Measurements from ENCODE around the gene CHID1. TPM values are rescaled to one million over a fixed set of nuclear protein-coding genes. Genes with fewer than 3 reads are reported as not detected.

Gene CHID1
- total RNA-seq, 1 donor from 2014 or later: 74.6 TPM

DNA sequence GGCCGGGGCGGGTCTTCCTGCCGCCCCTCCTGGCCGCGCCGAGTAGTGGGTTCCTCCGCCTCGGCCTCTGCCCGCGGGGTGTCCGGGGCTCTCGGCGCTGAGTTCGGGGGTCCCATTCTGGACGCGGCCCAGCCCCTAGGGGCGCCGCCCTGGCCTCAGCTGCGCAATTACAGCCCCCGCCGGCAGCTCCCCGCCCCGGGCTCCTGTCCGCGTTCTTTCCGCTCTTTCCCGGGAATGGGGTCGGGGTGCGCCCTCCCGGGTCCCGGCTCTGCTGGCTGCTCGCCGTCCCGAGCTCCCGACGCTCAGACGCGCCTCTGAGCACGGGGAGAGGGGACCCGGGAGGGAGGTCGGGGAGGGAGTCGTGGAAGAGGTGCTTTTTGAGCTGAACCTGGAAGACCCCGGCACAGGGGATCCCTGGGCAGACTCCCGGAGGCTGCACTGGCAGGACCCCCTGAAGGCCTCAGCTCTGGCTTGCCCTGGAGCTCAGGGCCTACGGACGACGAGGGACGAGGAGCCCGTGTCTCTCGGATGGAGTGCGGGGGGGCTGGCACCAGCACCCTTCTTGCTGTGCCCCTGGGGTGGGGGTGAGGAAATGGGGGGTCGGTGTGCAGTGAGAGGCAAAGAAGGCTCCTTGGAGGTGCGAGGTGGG is 67.4 kb downstream of the CHID1 start:
- no peak overlapping the region for H2AFZ ChIP-seq (ENCODE audit: low read depth, low read length)
- H3K9ac ChIP-seq (ENCODE audit: low read length): peak overlapping the region; percentile 94
- H3K4me1 Mint-ChIP-seq (ENCODE audit: low read depth, unreplicated experiment): peaks cover 20% of the 10 kb centered on the region
- H3K4me2 ChIP-seq (ENCODE audit: low read length): peak overlapping the region; percentile 88
- DNase-seq (ENCODE audit: low read depth) (no peak), FAIRE-seq (no peak)
- peak overlapping the region; percentile 68 for H3K27ac ChIP-seq (ENCODE audit: low read depth, low read length)
- H3K27me3 Mint-ChIP-seq (ENCODE audit: low read depth, unreplicated experiment): no peaks in the 10 kb centered on the region
- H3K4me3 Mint-ChIP-seq (ENCODE audit: unreplicated experiment): peak overlapping the region; percentile 87
- H3K4me3 ChIP-seq (ENCODE audit: insufficient read depth, low read depth, low read length): peak overlapping the region; percentile 64
- H3K27ac Mint-ChIP-seq (ENCODE audit: unreplicated experiment): peak overlapping the region; percentile 77
- TF ChIP-seq, protein P1, sequence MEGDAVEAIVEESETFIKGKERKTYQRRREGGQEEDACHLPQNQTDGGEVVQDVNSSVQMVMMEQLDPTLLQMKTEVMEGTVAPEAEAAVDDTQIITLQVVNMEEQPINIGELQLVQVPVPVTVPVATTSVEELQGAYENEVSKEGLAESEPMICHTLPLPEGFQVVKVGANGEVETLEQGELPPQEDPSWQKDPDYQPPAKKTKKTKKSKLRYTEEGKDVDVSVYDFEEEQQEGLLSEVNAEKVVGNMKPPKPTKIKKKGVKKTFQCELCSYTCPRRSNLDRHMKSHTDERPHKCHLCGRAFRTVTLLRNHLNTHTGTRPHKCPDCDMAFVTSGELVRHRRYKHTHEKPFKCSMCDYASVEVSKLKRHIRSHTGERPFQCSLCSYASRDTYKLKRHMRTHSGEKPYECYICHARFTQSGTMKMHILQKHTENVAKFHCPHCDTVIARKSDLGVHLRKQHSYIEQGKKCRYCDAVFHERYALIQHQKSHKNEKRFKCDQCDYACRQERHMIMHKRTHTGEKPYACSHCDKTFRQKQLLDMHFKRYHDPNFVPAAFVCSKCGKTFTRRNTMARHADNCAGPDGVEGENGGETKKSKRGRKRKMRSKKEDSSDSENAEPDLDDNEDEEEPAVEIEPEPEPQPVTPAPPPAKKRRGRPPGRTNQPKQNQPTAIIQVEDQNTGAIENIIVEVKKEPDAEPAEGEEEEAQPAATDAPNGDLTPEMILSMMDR (IDR thresholded peaks at IDR 0.05; ENCODE audit: insufficient read depth, low read depth, low read length): no peak
- no peak for TF ChIP-seq EZH2 (IDR thresholded peaks at IDR 0.05; ENCODE audit: insufficient read depth, low read length)
- H4K20me1 ChIP-seq (ENCODE audit: insufficient read depth, low read length): peaks cover 74% of the 10 kb centered on the region
- peaks cover 15% of the 10 kb centered on the region for H3K36me3 ChIP-seq (ENCODE audit: insufficient read depth, low read length)
- peaks cover 6% of the 10 kb centered on the region for H3K36me3 Mint-ChIP-seq (ENCODE audit: low read depth, unreplicated experiment)
- peaks cover 55% of the 10 kb centered on the region for H3K4me1 ChIP-seq (ENCODE audit: insufficient read depth, low read length)
- H3K9me3 Mint-ChIP-seq (ENCODE audit: unreplicated experiment): no peaks in the 10 kb centered on the region
- H3K9me3 ChIP-seq (ENCODE audit: insufficient read depth, low read depth, low read length): no peaks in the 10 kb centered on the region
- peaks cover 66% of the 10 kb centered on the region for H3K79me2 ChIP-seq (ENCODE audit: insufficient read depth, low read length)
- H3K27me3 ChIP-seq (ENCODE audit: insufficient read depth, low read length): no peaks in the 10 kb centered on the region

DNA sequence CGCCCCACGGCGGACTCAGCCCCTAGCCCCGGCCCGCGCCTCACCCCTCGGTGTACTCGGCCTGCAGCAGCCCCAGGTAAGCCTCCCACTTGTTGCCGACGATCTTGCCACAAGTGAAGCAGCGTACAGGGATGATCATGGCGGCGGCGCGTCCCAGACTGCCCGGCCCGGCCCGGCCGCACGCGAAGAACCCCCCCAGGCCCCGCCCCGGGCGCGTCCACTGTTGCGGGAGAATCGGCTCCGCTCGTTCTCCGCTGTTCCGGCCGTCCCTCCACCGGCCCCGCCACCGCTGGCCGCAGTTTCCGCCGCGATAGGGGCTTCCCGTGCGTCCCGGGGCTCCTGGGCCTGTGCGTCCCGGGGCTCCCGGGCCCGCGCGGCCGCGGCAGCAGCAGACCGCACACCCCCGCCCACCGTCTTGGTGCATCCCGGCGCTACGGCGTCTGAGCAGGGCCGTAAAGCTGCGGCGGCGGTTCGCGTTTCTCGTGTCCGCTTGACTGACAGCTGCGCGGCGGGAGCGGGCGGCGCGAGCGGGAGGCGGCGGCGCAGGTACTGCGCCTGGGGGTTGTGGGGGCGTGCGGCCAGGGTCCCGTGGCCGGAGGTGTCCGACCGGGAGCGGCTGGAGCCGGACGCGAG is 68.1 kb downstream of the CHID1 start, which contains the start of the genes POLR2L and TSPAN4:
POLR2L (minus strand) TSS at position 160 of the 633 bp plus-strand sequence; CDS start at position 139, 21 bp downstream.
TSPAN4 (plus strand) TSS at position 483 of the 633 bp plus-strand sequence. CDS start 7,453 bp downstream, outside the sequence.
- H3K27me3 Mint-ChIP-seq (ENCODE audit: low read depth, unreplicated experiment): no peaks in the 10 kb centered on the region
- Histone ChIP-seq H3K4me2 (ENCODE audit: low read length) (peak within 1 kb of the TSS; percentile 88), H3K27ac (ENCODE audit: low read depth, low read length) (peak within 1 kb of the TSS; percentile 93), H3K27me3 (ENCODE audit: insufficient read depth, low read length) (no peaks in the 10 kb centered on the region), H2AFZ (ENCODE audit: low read depth, low read length) (peak within 1 kb of the TSS; percentile 41), H3K9ac (ENCODE audit: low read length) (peak within 1 kb of the TSS; percentile 94), H3K36me3 (ENCODE audit: insufficient read depth, low read length) (peaks cover 15% of the 10 kb centered on the region), H3K79me2 (ENCODE audit: insufficient read depth, low read length) (peaks cover 73% of the 10 kb centered on the region), H3K4me1 (ENCODE audit: insufficient read depth, low read length) (peaks cover 55% of the 10 kb centered on the region), H3K9me3 (ENCODE audit: insufficient read depth, low read depth, low read length) (no peaks in the 10 kb centered on the region), H4K20me1 (ENCODE audit: insufficient read depth, low read length) (peaks cover 74% of the 10 kb centered on the region), H3K4me3 (ENCODE audit: insufficient read depth, low read depth, low read length) (peak within 1 kb of the TSS; percentile 97)
- H3K27ac Mint-ChIP-seq (ENCODE audit: unreplicated experiment): peak within 1 kb of the TSS; percentile 86
- H3K36me3 Mint-ChIP-seq (ENCODE audit: low read depth, unreplicated experiment): peaks cover 6% of the 10 kb centered on the region
- FAIRE-seq: no peak
- H3K4me1 Mint-ChIP-seq (ENCODE audit: low read depth, unreplicated experiment): peaks cover 20% of the 10 kb centered on the region
- peak; percentile 78 for DNase-seq (ENCODE audit: low read depth)
- no peak for TF ChIP-seq EZH2 (IDR thresholded peaks at IDR 0.05; ENCODE audit: insufficient read depth, low read length)
- no peaks in the 10 kb centered on the region for H3K9me3 Mint-ChIP-seq (ENCODE audit: unreplicated experiment)
- peak within 1 kb of the TSS; percentile 89 for H3K4me3 Mint-ChIP-seq (ENCODE audit: unreplicated experiment)

DNA sequence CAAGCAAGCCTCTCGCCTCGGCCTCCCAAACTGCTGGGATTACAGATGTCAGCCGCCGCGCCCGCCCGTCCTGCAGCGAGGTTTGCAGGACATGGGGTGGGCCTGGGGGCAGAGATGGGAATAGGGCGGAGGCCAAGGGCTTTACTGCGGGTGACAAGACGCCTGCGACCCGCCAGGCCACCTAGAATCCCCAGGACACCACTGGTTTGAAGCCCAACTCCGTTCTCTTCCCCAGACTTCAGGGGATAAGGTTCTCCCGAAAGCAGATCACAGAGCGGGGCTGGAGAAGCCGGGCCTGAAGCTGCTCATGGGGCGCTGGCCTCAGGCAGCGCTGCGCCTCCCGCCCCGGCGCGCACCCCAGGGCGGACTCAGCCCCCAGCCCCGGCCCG is 68.6 kb downstream of the CHID1 start:
- Histone ChIP-seq H3K79me2 (ENCODE audit: insufficient read depth, low read length) (peaks cover 75% of the 10 kb centered on the region), H3K27me3 (ENCODE audit: insufficient read depth, low read length) (no peaks in the 10 kb centered on the region), H3K9ac (ENCODE audit: low read length) (peak overlapping the region; percentile 94), H3K4me2 (ENCODE audit: low read length) (peak overlapping the region; percentile 88), H3K9me3 (ENCODE audit: insufficient read depth, low read depth, low read length) (no peaks in the 10 kb centered on the region), H2AFZ (ENCODE audit: low read depth, low read length) (no peak overlapping the region), H4K20me1 (ENCODE audit: insufficient read depth, low read length) (peaks cover 75% of the 10 kb centered on the region), H3K4me1 (ENCODE audit: insufficient read depth, low read length) (peaks cover 55% of the 10 kb centered on the region), H3K4me3 (ENCODE audit: insufficient read depth, low read depth, low read length) (peak overlapping the region; percentile 97), H3K27ac (ENCODE audit: low read depth, low read length) (peak overlapping the region; percentile 93), H3K36me3 (ENCODE audit: insufficient read depth, low read length) (peaks cover 16% of the 10 kb centered on the region)
- FAIRE-seq (no peak), DNase-seq (ENCODE audit: low read depth) (no peak)
- H3K9me3 Mint-ChIP-seq (ENCODE audit: unreplicated experiment): no peaks in the 10 kb centered on the region
- TF ChIP-seq, protein P1 (IDR thresholded peaks at IDR 0.05; ENCODE audit: insufficient read depth, low read depth, low read length): no peak
- no peak for TF ChIP-seq EZH2 (IDR thresholded peaks at IDR 0.05; ENCODE audit: insufficient read depth, low read length)
- H3K4me1 Mint-ChIP-seq (ENCODE audit: low read depth, unreplicated experiment): peaks cover 20% of the 10 kb centered on the region
- H3K27me3 Mint-ChIP-seq (ENCODE audit: low read depth, unreplicated experiment): no peaks in the 10 kb centered on the region
- H3K4me3 Mint-ChIP-seq (ENCODE audit: unreplicated experiment): peak overlapping the region; percentile 89
- peak overlapping the region; percentile 77 for H3K27ac Mint-ChIP-seq (ENCODE audit: unreplicated experiment)
- H3K36me3 Mint-ChIP-seq (ENCODE audit: low read depth, unreplicated experiment): peaks cover 6% of the 10 kb centered on the region

Data from astrocyte (in vitro differentiated cells and primary cell).